ENCODE results near the gene GLDC.
"Not testable (repeated sequence)": the region's sequence is repeated elsewhere in the genome, so short reads cannot be mapped to it uniquely, and the experiment has no call there.

Gene GLDC

GRCh38 chr9:6567140-6567591, 78.4 kb downstream of the GLDC start:
- no peak overlapping the region for H3K4me3 ChIP-seq (ENCODE audit: low read depth, low read length)

GRCh38 chr9:6566409-6567139, 79.0 kb downstream of the GLDC start:
- H3K4me3 ChIP-seq (ENCODE audit: low read depth, low read length): no peak overlapping the region

- H3K4me3 ChIP-seq (ENCODE audit: low read depth, low read length): no peak overlapping the region
Measured at GRCh38 chr9:6565312-6565711, 80.2 kb downstream of the GLDC start.

- H3K4me3 ChIP-seq (ENCODE audit: low read depth, low read length): no peak overlapping the region
Measured at GRCh38 chr9:6564868-6565267, 80.7 kb downstream of the GLDC start.

- H3K4me3 ChIP-seq (ENCODE audit: low read depth, low read length): no peak overlapping the region
Measured at GRCh38 chr9:6564360-6564759, 81.2 kb downstream of the GLDC start.

- H3K4me3 ChIP-seq (ENCODE audit: low read depth, low read length): no peak overlapping the region
Measured at GRCh38 chr9:6562871-6563430, 82.6 kb downstream of the GLDC start.

- no peak overlapping the region for H3K4me3 ChIP-seq (ENCODE audit: low read depth, low read length)
Measured at GRCh38 chr9:6562201-6562600, 83.3 kb downstream of the GLDC start.

- no peak overlapping the region for H3K4me3 ChIP-seq (ENCODE audit: low read depth, low read length)
Measured at GRCh38 chr9:6557883-6558616, 87.5 kb downstream of the GLDC start.

GRCh38 chr9:6553866-6554265, 91.7 kb downstream of the GLDC start:
- H3K4me3 ChIP-seq (ENCODE audit: low read depth, low read length): no peak overlapping the region

- no peak overlapping the region for H3K4me3 ChIP-seq (ENCODE audit: low read depth, low read length)
Measured at GRCh38 chr9:6552498-6553121, 92.9 kb downstream of the GLDC start.

GRCh38 chr9:6552033-6552432, 93.5 kb downstream of the GLDC start:
- no peak overlapping the region for H3K4me3 ChIP-seq (ENCODE audit: low read depth, low read length)

- H3K4me3 ChIP-seq (ENCODE audit: low read depth, low read length): no peak overlapping the region
Measured at GRCh38 chr9:6551136-6551535, 94.4 kb downstream of the GLDC start.

GRCh38 chr9:6549106-6549800, 96.3 kb downstream of the GLDC start:
- no peak overlapping the region for H3K4me3 ChIP-seq (ENCODE audit: low read depth, low read length)

- H3K4me3 ChIP-seq (ENCODE audit: low read depth, low read length): no peak overlapping the region
Measured at GRCh38 chr9:6545017-6545691, 100.4 kb downstream of the GLDC start.

GRCh38 chr9:6543204-6543603, 102.3 kb downstream of the GLDC start:
- H3K4me3 ChIP-seq (ENCODE audit: low read depth, low read length): no peak overlapping the region

GRCh38 chr9:6542617-6543016, 102.9 kb downstream of the GLDC start:
- H3K4me3 ChIP-seq (ENCODE audit: low read depth, low read length): not testable (repeated sequence)

- no peak overlapping the region for H3K4me3 ChIP-seq (ENCODE audit: low read depth, low read length)
Measured at GRCh38 chr9:6538666-6539071, 106.9 kb downstream of the GLDC start.

GRCh38 chr9:6535594-6535993, 109.9 kb downstream of the GLDC start:
- no peak overlapping the region for H3K4me3 ChIP-seq (ENCODE audit: low read depth, low read length)

- no peak overlapping the region for H3K4me3 ChIP-seq (ENCODE audit: low read depth, low read length)
Measured at GRCh38 chr9:6525326-6526045, 120.0 kb downstream of the GLDC start.

- no peak overlapping the region for H3K4me3 ChIP-seq (ENCODE audit: low read depth, low read length)
Measured at GRCh38 chr9:6522263-6522662, 123.3 kb downstream of the GLDC start.

All from iPS-11a (cell line).